ENCODE results near the gene PLCL1. TPM values are rescaled to one million over a fixed set of nuclear protein-coding genes. Genes with fewer than 3 reads are reported as not detected.

PLCL1 gene
- total RNA-seq, 1 experiment from 2014 or later = 1.6 TPM

DNA sequence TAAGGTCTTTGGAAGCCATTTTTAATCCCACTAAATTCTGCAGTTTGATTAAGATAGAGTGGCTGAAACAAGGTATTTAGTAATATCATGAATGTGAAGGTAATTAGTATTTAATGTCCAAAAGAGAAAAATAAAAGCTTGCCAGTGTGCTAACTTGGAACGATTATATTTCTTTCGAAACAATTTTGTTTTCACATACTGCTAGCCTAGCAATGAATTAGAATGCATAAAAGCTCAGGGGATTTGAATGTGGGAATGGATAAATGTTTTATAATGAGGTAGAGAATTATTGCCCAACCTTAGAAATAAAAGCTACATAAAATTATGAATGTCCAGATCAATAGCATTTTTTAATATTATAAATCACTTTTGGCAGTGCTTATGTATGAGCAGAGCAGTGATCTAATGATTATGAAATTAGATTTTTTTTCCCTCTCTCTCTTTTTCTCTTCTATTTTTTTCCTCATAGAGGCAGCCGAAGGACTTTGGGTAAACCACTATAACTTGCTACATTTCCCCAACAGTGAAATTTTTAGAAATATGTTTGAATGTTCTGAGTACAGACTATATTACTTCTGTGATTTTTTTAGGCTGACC is 75.5 kb downstream of the PLCL1 start:
- POLR2A ChIA-PET = no interaction called here

DNA sequence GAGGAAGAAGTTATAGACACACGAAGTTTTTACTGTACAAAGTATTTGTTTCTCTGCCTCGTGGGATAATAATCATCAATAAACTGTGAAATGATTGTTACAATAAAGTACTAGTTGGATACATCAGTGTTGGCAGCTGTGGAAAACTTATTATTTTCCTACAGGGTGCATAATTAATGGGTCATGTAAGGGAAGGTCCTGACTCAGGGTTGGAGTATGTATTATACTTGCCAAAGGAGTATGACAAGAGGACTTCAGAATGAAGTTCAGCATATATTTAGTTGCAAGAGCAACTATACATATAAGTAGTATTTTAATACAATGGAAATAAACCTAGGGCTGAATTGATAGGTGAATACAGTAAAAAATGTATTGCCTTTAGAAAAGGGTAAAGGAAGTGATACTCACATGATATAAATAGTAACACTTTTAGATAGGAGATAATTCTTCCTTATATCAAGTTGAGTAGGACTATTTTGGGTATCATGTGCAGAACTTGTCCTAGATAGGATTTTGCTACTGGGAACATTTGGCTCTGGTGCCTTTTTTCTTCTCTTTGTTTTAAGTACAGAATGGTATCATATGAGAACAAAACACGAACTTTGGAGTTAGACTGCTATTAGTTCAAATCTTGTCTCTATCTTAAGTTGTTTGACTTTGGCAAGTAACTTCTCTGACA is 79.1 kb downstream of the PLCL1 start:
- no peak overlapping the region for H3K4me3 Mint-ChIP-seq (ENCODE audit: unreplicated experiment)
- TF ChIP-seq, protein P1, sequence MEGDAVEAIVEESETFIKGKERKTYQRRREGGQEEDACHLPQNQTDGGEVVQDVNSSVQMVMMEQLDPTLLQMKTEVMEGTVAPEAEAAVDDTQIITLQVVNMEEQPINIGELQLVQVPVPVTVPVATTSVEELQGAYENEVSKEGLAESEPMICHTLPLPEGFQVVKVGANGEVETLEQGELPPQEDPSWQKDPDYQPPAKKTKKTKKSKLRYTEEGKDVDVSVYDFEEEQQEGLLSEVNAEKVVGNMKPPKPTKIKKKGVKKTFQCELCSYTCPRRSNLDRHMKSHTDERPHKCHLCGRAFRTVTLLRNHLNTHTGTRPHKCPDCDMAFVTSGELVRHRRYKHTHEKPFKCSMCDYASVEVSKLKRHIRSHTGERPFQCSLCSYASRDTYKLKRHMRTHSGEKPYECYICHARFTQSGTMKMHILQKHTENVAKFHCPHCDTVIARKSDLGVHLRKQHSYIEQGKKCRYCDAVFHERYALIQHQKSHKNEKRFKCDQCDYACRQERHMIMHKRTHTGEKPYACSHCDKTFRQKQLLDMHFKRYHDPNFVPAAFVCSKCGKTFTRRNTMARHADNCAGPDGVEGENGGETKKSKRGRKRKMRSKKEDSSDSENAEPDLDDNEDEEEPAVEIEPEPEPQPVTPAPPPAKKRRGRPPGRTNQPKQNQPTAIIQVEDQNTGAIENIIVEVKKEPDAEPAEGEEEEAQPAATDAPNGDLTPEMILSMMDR (IDR thresholded peaks at IDR 0.05; ENCODE audit: insufficient read depth in 1 of 2, low read depth in 1 of 2, low read length in 1 of 2, severe bottlenecking in 1 of 2, unreplicated experiment in 1 of 2) = no peak
- H3K4me3 ChIP-seq (ENCODE audit: low read depth, low read length) = no peak overlapping the region
- H3K9me3 ChIP-seq = no peaks in the 10 kb centered on the region
- no peaks in the 10 kb centered on the region for H3K36me3 ChIP-seq (ENCODE audit: control insufficient read depth, insufficient read depth, low read length)
- H3K4me1 Mint-ChIP-seq (ENCODE audit: low read depth, unreplicated experiment) = no peaks in the 10 kb centered on the region
- BruUV-seq (replicated peaks) = no TSS peak
- no peaks in the 10 kb centered on the region for H3K4me1 ChIP-seq
- H3K27ac Mint-ChIP-seq (ENCODE audit: unreplicated experiment) = no peak overlapping the region
- intact Hi-C loops (cut with micrococcal nuclease; ENCODE audit: unreplicated experiment) = no loop called here
- no peaks in the 10 kb centered on the region for H3K9me3 Mint-ChIP-seq (ENCODE audit: unreplicated experiment)
- no peaks in the 10 kb centered on the region for H3K36me3 Mint-ChIP-seq (ENCODE audit: insufficient read depth, unreplicated experiment)
- no peak for DNase-seq
- H3K27me3 ChIP-seq (replicated peaks; ENCODE audit: control insufficient read depth, insufficient read depth, low read length) = no peaks in the 10 kb centered on the region
- no peaks in the 10 kb centered on the region for H3K27me3 Mint-ChIP-seq (ENCODE audit: insufficient read depth, unreplicated experiment)
- CTCF ChIA-PET = no interaction called here
- POLR2A ChIA-PET = no interaction called here

More for the DNA sequence above, 75.5 kb downstream of the PLCL1 start:
- Histone ChIP-seq H3K4me1 (no peaks in the 10 kb centered on the region), H3K27me3 (replicated peaks; ENCODE audit: control insufficient read depth, insufficient read depth, low read length) (no peaks in the 10 kb centered on the region), H3K4me3 (ENCODE audit: low read depth, low read length) (no peak overlapping the region), H3K36me3 (ENCODE audit: control insufficient read depth, insufficient read depth, low read length) (no peaks in the 10 kb centered on the region), H3K9me3 (no peaks in the 10 kb centered on the region)
- Mint-ChIP-seq H3K4me3 (ENCODE audit: unreplicated experiment) (no peak overlapping the region), H3K27ac (ENCODE audit: unreplicated experiment) (no peak overlapping the region), H3K9me3 (ENCODE audit: unreplicated experiment) (no peaks in the 10 kb centered on the region), H3K27me3 (ENCODE audit: insufficient read depth, unreplicated experiment) (no peaks in the 10 kb centered on the region), H3K4me1 (ENCODE audit: low read depth, unreplicated experiment) (peaks cover 13% of the 10 kb centered on the region), H3K36me3 (ENCODE audit: insufficient read depth, unreplicated experiment) (no peaks in the 10 kb centered on the region)
- intact Hi-C loops (cut with micrococcal nuclease; ENCODE audit: unreplicated experiment) = no loop called here
- no peak for DNase-seq
- BruUV-seq (replicated peaks) = no TSS peak
- TF ChIP-seq, protein P1 (IDR thresholded peaks at IDR 0.05; ENCODE audit: insufficient read depth in 1 of 2, low read depth in 1 of 2, low read length in 1 of 2, severe bottlenecking in 1 of 2, unreplicated experiment in 1 of 2) = no peak
- CTCF ChIA-PET = no interaction called here

DNA sequence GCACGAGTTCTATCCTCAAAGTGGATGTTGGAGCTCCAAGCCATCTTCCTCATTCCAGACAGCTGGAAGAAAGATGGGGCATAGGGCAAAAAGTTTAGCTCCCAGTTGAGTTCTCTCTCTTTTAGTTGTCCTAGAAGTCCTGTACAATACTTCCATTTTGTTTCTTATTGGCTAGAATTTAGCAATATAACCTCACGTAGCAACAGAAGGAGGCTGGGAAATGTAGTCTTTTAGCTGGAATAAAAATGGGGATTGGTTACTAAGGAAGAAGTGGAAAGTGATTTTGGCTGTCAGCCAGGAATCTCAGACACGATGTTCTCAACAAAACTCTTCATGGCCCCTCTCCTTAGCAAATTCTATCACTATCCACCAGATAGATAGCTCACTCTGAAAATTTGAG is 79.9 kb downstream of the PLCL1 start:
- intact Hi-C loops (cut with micrococcal nuclease; ENCODE audit: unreplicated experiment) = no loop called here

More for the DNA sequence above, 79.9 kb downstream of the PLCL1 start:
- ChIA-PET CTCF (no interaction called here), POLR2A (no interaction called here)
- no peaks in the 10 kb centered on the region for H3K4me1 ChIP-seq
- no peaks in the 10 kb centered on the region for H3K36me3 ChIP-seq (ENCODE audit: control insufficient read depth, insufficient read depth, low read length)
- TF ChIP-seq, protein P1 (IDR thresholded peaks at IDR 0.05; ENCODE audit: insufficient read depth in 1 of 2, low read depth in 1 of 2, low read length in 1 of 2, severe bottlenecking in 1 of 2, unreplicated experiment in 1 of 2) = no peak
- BruUV-seq (replicated peaks) = no TSS peak
- Mint-ChIP-seq H3K4me3 (ENCODE audit: unreplicated experiment) (no peak overlapping the region), H3K4me1 (ENCODE audit: low read depth, unreplicated experiment) (no peaks in the 10 kb centered on the region), H3K27ac (ENCODE audit: unreplicated experiment) (no peak overlapping the region), H3K27me3 (ENCODE audit: insufficient read depth, unreplicated experiment) (no peaks in the 10 kb centered on the region), H3K9me3 (ENCODE audit: unreplicated experiment) (no peaks in the 10 kb centered on the region), H3K36me3 (ENCODE audit: insufficient read depth, unreplicated experiment) (no peaks in the 10 kb centered on the region)
- no peak for DNase-seq
- H3K27me3 ChIP-seq (replicated peaks; ENCODE audit: control insufficient read depth, insufficient read depth, low read length) = no peaks in the 10 kb centered on the region
- no peak overlapping the region for H3K4me3 ChIP-seq (ENCODE audit: low read depth, low read length)
- no peaks in the 10 kb centered on the region for H3K9me3 ChIP-seq
